Measurements from ENCODE around the gene CEP112.

DNA sequence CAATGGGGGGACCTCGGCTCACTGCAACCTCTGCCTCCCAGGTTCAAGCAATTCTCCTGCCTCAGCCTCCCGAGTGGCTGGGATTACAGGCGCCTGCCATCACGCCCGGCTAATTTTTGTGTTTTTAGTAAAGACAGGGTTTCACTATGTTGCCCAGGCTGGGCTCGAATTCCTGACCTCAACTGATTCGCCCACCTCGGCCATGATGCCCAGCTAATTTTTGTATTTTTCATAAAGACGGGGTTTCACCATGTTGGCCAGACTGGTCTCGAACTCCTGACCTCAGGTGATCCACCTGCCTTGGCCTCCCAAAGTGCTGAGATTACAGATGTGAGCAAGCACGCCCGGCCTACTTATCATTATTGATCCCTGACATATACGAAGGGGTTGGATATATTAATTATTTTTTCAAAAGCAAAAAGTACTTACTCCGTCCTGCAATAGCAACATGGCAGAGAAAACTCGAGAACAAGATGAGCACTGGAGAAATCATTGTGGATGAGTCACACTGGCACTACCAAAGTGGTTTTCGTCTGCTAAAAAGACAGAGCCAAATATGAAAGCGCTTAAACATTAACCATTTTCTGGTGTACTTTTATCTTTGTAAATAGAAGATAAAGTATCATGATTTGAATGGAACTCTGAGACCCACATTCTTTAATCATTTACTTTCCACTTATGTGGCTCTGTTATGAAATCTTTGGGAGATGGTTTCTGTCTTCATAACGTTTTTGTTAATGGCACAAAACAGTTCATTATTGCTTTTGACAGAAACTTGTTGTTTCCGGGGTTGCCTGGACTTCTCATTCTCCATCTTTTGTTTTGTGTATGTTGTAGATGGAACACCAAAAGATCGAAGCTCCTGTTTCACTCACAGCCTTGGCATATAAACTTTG is 37.2 kb upstream of the CEP112 start, which contains the start of gene APOH:
- TF ChIP-seq ATF2 (CRISPR knock-in tag; IDR thresholded peaks at IDR 0.05; ENCODE audit: borderline replicate concordance, low read depth) (no peak), CTCF (IDR thresholded peaks at IDR 0.05) (no peak), NR2C2 (CRISPR knock-in tag; IDR thresholded peaks at IDR 0.05) (no peak), ZNF281 (CRISPR knock-in tag; IDR thresholded peaks at IDR 0.05) (no peak), SMAD3 (CRISPR knock-in tag; IDR thresholded peaks at IDR 0.05; ENCODE audit: borderline replicate concordance) (no peak), MAX (CRISPR knock-in tag; IDR thresholded peaks at IDR 0.05) (no peak)

Data from WTC11 (cell line).